Karpas-422 (cell line): Measurements from ENCODE around the gene CCDC78. TPM values are rescaled to one million over a fixed set of nuclear protein-coding genes. Genes with fewer than 3 reads are reported as not detected.

Experiments
- DNase-seq: peaks from one replicate; pipeline ENCODE4 v3.0.0-alpha.2; 2015
- H2AFZ ChIP-seq: fragments of 200-600 bp; sonication (generic); 2 replicates; pipeline ENCODE4 v1.6.1; 2014; ENCODE audit warnings: antibody characterized with exemption, low read length, mixed read lengths
- H3K27ac ChIP-seq: fragments of 200-600 bp; sonication (generic); 2 replicates; pipeline ENCODE4 v1.5.1; 2014; ENCODE audit warnings: mild to moderate bottlenecking, low read length, moderate library complexity
- H3K27me3 ChIP-seq: fragments of 200-600 bp; sonication (generic); 2 replicates; pipeline ENCODE4 v1.6.1; 2014; ENCODE audit warnings: low read length, mixed read lengths
- H3K36me3 ChIP-seq: fragments of 200-600 bp; sonication (generic); 2 replicates; pipeline ENCODE4 v1.6.1; 2014; ENCODE audit warnings: low read length, mixed read lengths; ENCODE audit not compliant: insufficient read depth
- H3K4me1 ChIP-seq: fragments of 200-600 bp; sonication (generic); 2 replicates; pipeline ENCODE4 v1.6.1; 2014; ENCODE audit warnings: mild to moderate bottlenecking, low read length, mixed read lengths
- H3K4me2 ChIP-seq: fragments of 200-600 bp; sonication (generic); 2 replicates; pipeline ENCODE4 v1.6.1; 2014; ENCODE audit warnings: low read length, low read depth, mild to moderate bottlenecking; ENCODE audit not compliant: poor library complexity, severe bottlenecking
- H3K4me3 ChIP-seq: fragments of 200-600 bp; sonication (generic); 2 replicates; pipeline ENCODE4 v1.5.1; 2014; ENCODE audit warnings: mild to moderate bottlenecking, antibody characterized with exemption, low read length, mixed read lengths
- H3K79me2 ChIP-seq: fragments of 200-600 bp; sonication (generic); 2 replicates; pipeline ENCODE4 v1.6.1; 2014; ENCODE audit warnings: mild to moderate bottlenecking, low read length, mixed read lengths
- H3K9ac ChIP-seq: fragments of 200-600 bp; sonication (generic); 2 replicates; pipeline ENCODE4 v1.6.0; 2014; ENCODE audit warnings: low read length
- H3K9me2 ChIP-seq: fragments of 200-600 bp; sonication (generic), shearing (Covaris generic); replicated peaks from 2 replicates; pipeline ENCODE4 v1.6.0; 2014; ENCODE audit warnings: mild to moderate bottlenecking, low read length, moderate library complexity; ENCODE audit not compliant: insufficient read depth
- H3K9me3 ChIP-seq: fragments of 300-700, 200-600 bp; sonication (generic); 2 replicates; pipeline ENCODE4 v1.6.1; 2014; ENCODE audit warnings: low read length, mixed read lengths
- H4K20me1 ChIP-seq: fragments of 200-600 bp; sonication (generic); 2 replicates; pipeline ENCODE4 v1.6.1; 2014; ENCODE audit warnings: mild to moderate bottlenecking, antibody characterized with exemption, low read length, low read depth; ENCODE audit not compliant: insufficient read depth
- total RNA-seq: library from RNA; depleted of rRNA; stranded (reverse); fragments of >200 nt; shearing (Covaris generic); gene quantifications from 2 replicates; pipeline ENCODE4 v1.2.3, GENCODE V29; 2014; ENCODE audit warnings: low replicate concordance

The CCDC78 gene
- total RNA-seq, 1 experiment from 2014 or later, result 29.4 TPM

GRCh38 chr16:768428-768827 lies 42.2 kb upstream of the CCDC78 start:
- Histone ChIP-seq H3K79me2 (no peaks in the 10 kb centered on the region), H3K9ac (no peak overlapping the region), H3K4me1 (no peaks in the 10 kb centered on the region), H3K4me3 (no peak overlapping the region), H4K20me1 (no peaks in the 10 kb centered on the region), H3K27me3 (no peaks in the 10 kb centered on the region), H2AFZ (no peak overlapping the region), H3K9me3 (no peaks in the 10 kb centered on the region), H3K27ac (no peak overlapping the region), H3K36me3 (no peaks in the 10 kb centered on the region), H3K4me2 (no peak overlapping the region), H3K9me2 (no peaks in the 10 kb centered on the region)
- no peak for DNase-seq

- no peaks in the 10 kb centered on the region for H4K20me1 ChIP-seq
- no peaks in the 10 kb centered on the region for H3K36me3 ChIP-seq
Observed at GRCh38 chr16:767743-768235, 41.5 kb upstream of the CCDC78 start.

GRCh38 chr16:766820-767640 lies 40.8 kb upstream of the CCDC78 start:
- Histone ChIP-seq H3K9ac (no peak overlapping the region), H3K4me3 (no peak overlapping the region), H2AFZ (no peak overlapping the region), H3K36me3 (no peaks in the 10 kb centered on the region), H4K20me1 (no peaks in the 10 kb centered on the region), H3K9me3 (no peaks in the 10 kb centered on the region), H3K79me2 (no peaks in the 10 kb centered on the region), H3K9me2 (no peaks in the 10 kb centered on the region), H3K27ac (no peak overlapping the region), H3K4me2 (no peak overlapping the region), H3K27me3 (no peaks in the 10 kb centered on the region), H3K4me1 (no peaks in the 10 kb centered on the region)
- DNase-seq, result no peak

More at GRCh38 chr16:767743-768235, 41.5 kb upstream of the CCDC78 start:
- no peak overlapping the region for H3K4me3 ChIP-seq
- H3K9ac ChIP-seq, result no peak overlapping the region
- no peak overlapping the region for H3K27ac ChIP-seq
- H3K79me2 ChIP-seq, result no peaks in the 10 kb centered on the region
- no peaks in the 10 kb centered on the region for H3K9me3 ChIP-seq
- H3K4me2 ChIP-seq, result no peak overlapping the region
- H2AFZ ChIP-seq, result no peak overlapping the region
- no peaks in the 10 kb centered on the region for H3K27me3 ChIP-seq
- no peaks in the 10 kb centered on the region for H3K9me2 ChIP-seq
- no peak for DNase-seq
- H3K4me1 ChIP-seq, result no peaks in the 10 kb centered on the region

GRCh38 chr16:766008-766819 lies 40.0 kb upstream of the CCDC78 start:
- H3K4me1 ChIP-seq, result no peaks in the 10 kb centered on the region
- no peak for DNase-seq
- H3K27ac ChIP-seq, result no peak overlapping the region
- no peak overlapping the region for H3K4me2 ChIP-seq
- H3K9me3 ChIP-seq, result no peaks in the 10 kb centered on the region
- H3K9ac ChIP-seq, result no peak overlapping the region
- H3K4me3 ChIP-seq, result no peak overlapping the region
- no peak overlapping the region for H2AFZ ChIP-seq
- H3K9me2 ChIP-seq, result no peaks in the 10 kb centered on the region
- no peaks in the 10 kb centered on the region for H3K79me2 ChIP-seq
- H3K27me3 ChIP-seq, result no peaks in the 10 kb centered on the region
- no peaks in the 10 kb centered on the region for H3K36me3 ChIP-seq
- no peaks in the 10 kb centered on the region for H4K20me1 ChIP-seq

GRCh38 chr16:765488-765865 lies 39.2 kb upstream of the CCDC78 start:
- no peaks in the 10 kb centered on the region for H3K79me2 ChIP-seq
- H3K4me2 ChIP-seq, result no peak overlapping the region
- H3K27me3 ChIP-seq, result no peaks in the 10 kb centered on the region
- no peaks in the 10 kb centered on the region for H3K4me1 ChIP-seq
- no peaks in the 10 kb centered on the region for H3K9me2 ChIP-seq
- H4K20me1 ChIP-seq, result no peaks in the 10 kb centered on the region
- H2AFZ ChIP-seq, result no peak overlapping the region
- no peaks in the 10 kb centered on the region for H3K9me3 ChIP-seq
- H3K4me3 ChIP-seq, result no peak overlapping the region
- H3K36me3 ChIP-seq, result no peaks in the 10 kb centered on the region
- no peak overlapping the region for H3K27ac ChIP-seq
- no peak for DNase-seq
- H3K9ac ChIP-seq, result no peak overlapping the region

- H3K9ac ChIP-seq, result no peak overlapping the region
- H3K9me3 ChIP-seq, result no peaks in the 10 kb centered on the region
- H3K36me3 ChIP-seq, result no peaks in the 10 kb centered on the region
Observed at GRCh38 chr16:764848-765487, 38.7 kb upstream of the CCDC78 start.

GRCh38 chr16:764184-764750 lies 38.0 kb upstream of the CCDC78 start:
- Histone ChIP-seq H2AFZ (no peak overlapping the region), H3K9me3 (no peaks in the 10 kb centered on the region), H3K79me2 (no peaks in the 10 kb centered on the region), H3K9me2 (no peaks in the 10 kb centered on the region), H3K4me2 (no peak overlapping the region), H3K36me3 (no peaks in the 10 kb centered on the region), H3K4me1 (no peaks in the 10 kb centered on the region), H3K27ac (no peak overlapping the region), H3K27me3 (no peaks in the 10 kb centered on the region), H3K4me3 (no peak overlapping the region), H3K9ac (no peak overlapping the region), H4K20me1 (no peaks in the 10 kb centered on the region)
- DNase-seq, result no peak

More at GRCh38 chr16:764848-765487, 38.7 kb upstream of the CCDC78 start:
- no peak overlapping the region for H3K27ac ChIP-seq
- no peaks in the 10 kb centered on the region for H3K79me2 ChIP-seq
- no peaks in the 10 kb centered on the region for H3K27me3 ChIP-seq
- no peaks in the 10 kb centered on the region for H3K9me2 ChIP-seq
- no peaks in the 10 kb centered on the region for H3K4me1 ChIP-seq
- no peak for DNase-seq
- H4K20me1 ChIP-seq, result no peaks in the 10 kb centered on the region
- no peak overlapping the region for H3K4me3 ChIP-seq
- H2AFZ ChIP-seq, result no peak overlapping the region
- H3K4me2 ChIP-seq, result no peak overlapping the region
